IPS-20b (cell line): ENCODE data around the gene CNPY1.

Experiments
- H3K27ac ChIP-seq: one replicate; pipeline ENCODE4 v1.5.1; 2013; ENCODE audit warnings: low read length
- H3K27me3 ChIP-seq: 2 replicates; pipeline ENCODE4 v1.6.1; 2013; ENCODE audit warnings: mild to moderate bottlenecking, low read length, inconsistent platforms; ENCODE audit not compliant: insufficient read depth
- H3K36me3 ChIP-seq: 2 replicates; pipeline ENCODE4 v1.6.1; 2013; ENCODE audit warnings: low read depth, mild to moderate bottlenecking, inconsistent platforms, low read length, moderate library complexity; ENCODE audit not compliant: insufficient read depth
- H3K4me1 ChIP-seq: 2 replicates; pipeline ENCODE4 v1.6.1; 2013; ENCODE audit warnings: mild to moderate bottlenecking, control low read depth, inconsistent platforms, low read length, moderate library complexity; ENCODE audit not compliant: insufficient read depth
- H3K4me3 ChIP-seq: 2 replicates; pipeline ENCODE4 v1.5.1; 2013; ENCODE audit warnings: mild to moderate bottlenecking, low read length, inconsistent platforms
- H3K9ac ChIP-seq: 2 replicates; pipeline ENCODE4 v1.6.1; 2013; ENCODE audit warnings: low read depth, mild to moderate bottlenecking, inconsistent platforms, low read length, moderate library complexity
- H3K9me3 ChIP-seq: 2 replicates; pipeline ENCODE4 v1.6.1; 2013; ENCODE audit warnings: mild to moderate bottlenecking, low read depth, low read length, inconsistent platforms; ENCODE audit not compliant: insufficient read depth

CNPY1 gene

GRCh38 chr7:155551785-155552611, 5.6 kb upstream of the CNPY1 start:
- H3K4me1 ChIP-seq, result no peaks in the 10 kb centered on the region
- H3K27me3 ChIP-seq, result no peaks in the 10 kb centered on the region; the same call in 1 of the 2 replicates
- no peak overlapping the region for H3K27ac ChIP-seq
- H3K9me3 ChIP-seq, result no peaks in the 10 kb centered on the region
- no peak overlapping the region for H3K9ac ChIP-seq
- H3K4me3 ChIP-seq, result no peak overlapping the region
- H3K36me3 ChIP-seq, result no peaks in the 10 kb centered on the region

GRCh38 chr7:155550916-155551315, 4.6 kb upstream of the CNPY1 start:
- no peaks in the 10 kb centered on the region; the same call in 1 of the 2 replicates for H3K27me3 ChIP-seq
- H3K27ac ChIP-seq, result no peak overlapping the region
- no peak overlapping the region for H3K9ac ChIP-seq
- H3K9me3 ChIP-seq, result no peaks in the 10 kb centered on the region
- no peak overlapping the region for H3K4me3 ChIP-seq
- no peaks in the 10 kb centered on the region for H3K4me1 ChIP-seq
- no peaks in the 10 kb centered on the region for H3K36me3 ChIP-seq

GRCh38 chr7:155549226-155549625, 2.9 kb upstream of the CNPY1 start:
- no peaks in the 10 kb centered on the region for H3K4me1 ChIP-seq
- no peak overlapping the region for H3K4me3 ChIP-seq
- H3K36me3 ChIP-seq, result no peaks in the 10 kb centered on the region
- no peak overlapping the region for H3K9ac ChIP-seq
- no peaks in the 10 kb centered on the region for H3K9me3 ChIP-seq
- H3K27me3 ChIP-seq, result no peaks in the 10 kb centered on the region; the same call in 1 of the 2 replicates
- H3K27ac ChIP-seq, result no peak overlapping the region

DNA sequence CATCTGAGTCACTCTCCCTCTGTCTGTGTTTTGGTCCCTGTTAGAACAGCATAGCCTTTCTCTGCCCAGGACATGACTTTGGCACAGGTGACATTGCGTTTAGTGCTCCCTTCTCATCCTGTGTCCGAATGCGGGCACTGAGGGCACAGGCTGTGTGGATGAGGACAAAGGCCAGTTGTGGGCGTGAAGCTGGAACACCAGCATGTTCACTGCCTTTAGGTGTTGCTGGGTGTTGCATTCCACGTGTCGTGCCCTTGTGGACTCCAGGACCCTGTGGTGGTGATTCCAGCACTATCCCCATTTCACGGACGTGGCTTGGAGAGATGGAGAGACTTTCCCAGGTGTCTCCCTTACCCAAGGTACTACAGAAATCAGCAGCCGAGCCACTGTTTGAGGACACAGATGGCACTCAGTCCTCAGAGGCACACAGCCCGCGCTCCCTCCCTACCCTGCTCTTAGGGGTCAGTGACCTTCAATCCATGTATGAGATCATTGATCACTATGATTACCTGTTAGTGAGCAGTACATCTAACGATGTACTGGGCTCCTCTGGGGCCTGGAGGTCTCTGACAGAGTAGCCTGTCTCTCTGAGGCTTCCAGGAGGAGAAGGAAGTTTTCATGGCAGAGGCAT, 917 bp upstream of the CNPY1 start:
- no peak overlapping the region for H3K9ac ChIP-seq
- no peak overlapping the region for H3K27ac ChIP-seq
- H3K27me3 ChIP-seq, result peaks cover 4% of the 10 kb centered on the region; the same call in 1 of the 2 replicates
- no peak overlapping the region for H3K4me3 ChIP-seq
- H3K36me3 ChIP-seq, result no peaks in the 10 kb centered on the region
- H3K4me1 ChIP-seq, result no peaks in the 10 kb centered on the region
- no peaks in the 10 kb centered on the region for H3K9me3 ChIP-seq

- H3K27me3 ChIP-seq, result peaks cover 8% of the 10 kb centered on the region; the same call in 1 of the 2 replicates
- H3K27ac ChIP-seq, result no peak overlapping the region
- no peak overlapping the region for H3K4me3 ChIP-seq
These were observed 1.0 kb downstream of the CNPY1 start for GRCh38 chr7:155545348-155545747.

DNA sequence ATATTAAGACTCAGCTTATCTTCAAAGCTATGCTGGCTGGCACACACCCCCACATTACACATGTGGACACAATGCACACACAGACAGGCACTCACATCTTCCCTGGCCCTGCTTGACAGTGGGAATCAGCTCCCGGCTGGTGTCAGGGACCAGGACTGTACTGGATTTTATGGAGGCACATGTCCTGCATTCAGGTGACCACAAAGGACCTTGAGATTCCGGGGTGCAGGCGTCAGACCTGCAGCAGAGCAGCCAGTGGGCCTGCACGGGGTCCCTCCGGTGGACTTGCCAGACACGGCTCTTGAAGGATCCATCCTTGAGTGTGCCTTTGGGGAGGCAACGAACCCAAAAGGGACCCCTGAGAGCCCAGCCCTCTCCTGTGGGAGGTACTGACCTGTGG, 1.9 kb downstream of the CNPY1 start:
- peaks cover 17% of the 10 kb centered on the region for H3K27me3 ChIP-seq
- no peak overlapping the region for H3K4me3 ChIP-seq
- H3K36me3 ChIP-seq, result no peaks in the 10 kb centered on the region
- H3K9me3 ChIP-seq, result no peaks in the 10 kb centered on the region
- no peaks in the 10 kb centered on the region for H3K4me1 ChIP-seq
- H3K9ac ChIP-seq, result no peak overlapping the region
- no peak overlapping the region for H3K27ac ChIP-seq

More at GRCh38 chr7:155545348-155545747, 1.0 kb downstream of the CNPY1 start:
- Histone ChIP-seq H3K9me3 (no peaks in the 10 kb centered on the region), H3K4me1 (no peaks in the 10 kb centered on the region), H3K9ac (no peak overlapping the region), H3K36me3 (no peaks in the 10 kb centered on the region)

GRCh38 chr7:155543926-155544325, 2.4 kb downstream of the CNPY1 start:
- Histone ChIP-seq H3K9me3 (no peaks in the 10 kb centered on the region), H3K27ac (no peak overlapping the region), H3K4me3 (no peak overlapping the region), H3K9ac (no peak overlapping the region), H3K27me3 (peaks cover 21% of the 10 kb centered on the region), H3K4me1 (no peaks in the 10 kb centered on the region), H3K36me3 (no peaks in the 10 kb centered on the region)

- Histone ChIP-seq H3K27ac (no peak overlapping the region), H3K27me3 (peaks cover 26% of the 10 kb centered on the region), H3K9me3 (no peaks in the 10 kb centered on the region), H3K9ac (no peak overlapping the region), H3K36me3 (no peaks in the 10 kb centered on the region), H3K4me1 (no peaks in the 10 kb centered on the region), H3K4me3 (no peak overlapping the region)
These were observed 3.1 kb downstream of the CNPY1 start for GRCh38 chr7:155543011-155543876.

DNA sequence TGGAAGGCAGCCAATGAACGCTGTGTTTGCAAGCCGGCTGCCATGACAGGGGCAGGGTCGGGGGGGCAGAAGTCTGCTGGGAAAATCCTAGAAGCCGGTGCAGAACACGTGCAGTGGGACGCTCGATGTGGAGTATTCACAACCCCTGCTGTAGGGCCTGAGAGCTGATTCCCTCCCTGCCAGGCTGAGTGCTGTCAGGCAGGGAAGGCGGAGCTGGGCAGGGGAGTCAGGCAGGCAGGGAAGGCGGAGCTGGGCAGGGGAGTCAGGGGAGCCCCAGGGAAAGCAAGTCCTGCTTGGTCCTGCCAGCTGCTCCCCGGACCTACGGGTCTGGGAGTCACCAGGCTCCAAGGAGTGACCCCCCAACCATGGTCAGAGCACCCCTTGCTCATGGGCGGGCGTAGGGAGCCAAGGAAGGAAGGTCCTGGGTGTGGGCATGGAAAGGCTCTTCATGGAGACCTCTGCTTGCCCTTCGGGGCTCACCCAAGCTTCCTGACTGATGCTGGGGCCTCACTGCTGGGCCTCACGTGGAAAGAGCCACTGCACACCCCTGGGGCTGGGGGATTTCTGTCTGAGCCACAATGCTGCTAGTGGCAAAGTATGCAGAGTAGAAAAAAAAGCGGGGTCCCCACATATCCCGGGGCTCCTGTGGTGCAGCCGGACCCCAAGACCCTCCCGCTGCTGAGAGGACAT, 4.2 kb downstream of the CNPY1 start:
- no peaks in the 10 kb centered on the region for H3K4me1 ChIP-seq
- no peak overlapping the region for H3K27ac ChIP-seq
- no peak overlapping the region for H3K9ac ChIP-seq
- H3K36me3 ChIP-seq, result no peaks in the 10 kb centered on the region
- peaks cover 33% of the 10 kb centered on the region for H3K27me3 ChIP-seq
- H3K4me3 ChIP-seq, result no peak overlapping the region
- H3K9me3 ChIP-seq, result no peaks in the 10 kb centered on the region

DNA sequence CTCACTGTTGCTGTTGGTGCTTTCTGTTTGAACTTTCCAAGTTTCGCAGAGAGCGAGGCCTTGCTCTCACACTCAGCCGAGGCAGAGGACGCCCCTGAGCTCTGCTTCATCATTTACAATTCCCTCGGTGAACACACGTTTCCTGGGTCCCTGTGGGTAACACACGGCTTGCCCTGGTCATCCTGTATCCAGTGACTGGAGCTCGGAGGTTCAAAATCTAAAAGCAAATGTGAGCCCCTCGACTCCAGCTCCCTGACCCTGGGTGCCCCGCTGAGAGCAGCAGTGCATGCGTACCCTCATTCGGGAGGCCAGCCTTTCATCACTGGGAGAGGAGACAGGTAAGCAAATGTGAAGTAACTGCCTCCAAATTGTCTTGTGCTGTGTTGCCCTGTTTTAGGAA, 5.8 kb downstream of the CNPY1 start:
- Histone ChIP-seq H3K27ac (no peak overlapping the region), H3K27me3 (peaks cover 49% of the 10 kb centered on the region), H3K4me1 (no peaks in the 10 kb centered on the region), H3K4me3 (no peak overlapping the region), H3K36me3 (no peaks in the 10 kb centered on the region), H3K9me3 (no peaks in the 10 kb centered on the region), H3K9ac (no peak overlapping the region)

DNA sequence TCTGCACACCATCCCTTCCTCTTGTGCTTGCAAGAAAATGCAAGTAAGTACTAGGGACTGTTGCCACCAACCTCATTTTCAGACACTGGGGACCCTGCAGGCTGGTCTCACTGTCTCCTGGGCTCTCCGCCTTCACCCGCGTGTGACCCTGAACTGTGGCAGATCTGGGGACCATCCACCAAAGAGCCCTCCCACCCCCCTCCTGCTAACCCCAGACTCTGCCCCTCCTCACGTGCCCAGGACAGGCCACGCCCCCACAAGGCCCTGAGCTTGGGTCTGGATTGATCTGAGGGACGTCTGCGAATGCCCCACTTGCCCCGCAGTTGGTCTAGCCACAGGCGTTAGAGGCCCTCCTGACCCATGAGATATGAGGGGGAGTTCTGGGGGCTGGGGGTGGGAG, 8.1 kb downstream of the CNPY1 start:
- H3K27ac ChIP-seq, result no peak overlapping the region
- H3K4me3 ChIP-seq, result no peak overlapping the region
- peaks cover 3% of the 10 kb centered on the region; the same call in 1 of the 2 replicates for H3K4me1 ChIP-seq
- H3K36me3 ChIP-seq, result no peaks in the 10 kb centered on the region
- no peaks in the 10 kb centered on the region for H3K9me3 ChIP-seq
- no peak overlapping the region for H3K9ac ChIP-seq
- peaks cover 70% of the 10 kb centered on the region for H3K27me3 ChIP-seq
